Measurements from ENCODE around the gene TRIM45.

Gene TRIM45

DNA sequence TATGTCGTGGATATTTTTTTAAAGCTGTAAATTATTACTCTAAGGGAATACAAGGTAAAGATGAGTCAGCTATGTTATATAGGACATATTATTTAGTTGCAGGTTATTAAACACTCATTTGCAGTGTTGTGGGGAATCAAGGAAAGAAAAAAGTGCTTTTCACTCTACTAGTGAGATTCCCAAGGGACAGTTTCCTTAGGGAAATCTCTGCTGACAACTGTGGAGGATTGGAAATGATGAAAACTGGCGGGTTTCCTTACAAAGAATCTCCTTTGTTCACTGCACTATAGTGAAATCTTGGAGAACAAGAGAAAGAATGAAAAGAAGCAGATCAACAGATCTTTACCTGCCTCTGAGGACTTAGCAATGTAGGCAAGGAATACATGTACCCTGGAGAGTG lies 24.5 kb upstream of the TRIM45 start:
- H3K4me2 ChIP-seq (ENCODE audit: low read length), result no peak overlapping the region
- no peaks in the 10 kb centered on the region for H3K4me1 ChIP-seq (ENCODE audit: low read length)
- no peaks in the 10 kb centered on the region for H3K36me3 ChIP-seq (replicated peaks; ENCODE audit: low read depth, low read length)
- H3K79me2 ChIP-seq (ENCODE audit: low read length), result no peaks in the 10 kb centered on the region
- peaks cover 9% of the 10 kb centered on the region; the same call in 1 of the 2 replicates for H3K27me3 ChIP-seq (ENCODE audit: low read depth, low read length)
- H3K4me3 ChIP-seq (ENCODE audit: low read length), result no peak overlapping the region
- H3K9me3 ChIP-seq (ENCODE audit: insufficient read depth, low read length), result no peaks in the 10 kb centered on the region
- H3K27ac ChIP-seq (ENCODE audit: low read length), result no peak overlapping the region
- TF ChIP-seq, protein P1, sequence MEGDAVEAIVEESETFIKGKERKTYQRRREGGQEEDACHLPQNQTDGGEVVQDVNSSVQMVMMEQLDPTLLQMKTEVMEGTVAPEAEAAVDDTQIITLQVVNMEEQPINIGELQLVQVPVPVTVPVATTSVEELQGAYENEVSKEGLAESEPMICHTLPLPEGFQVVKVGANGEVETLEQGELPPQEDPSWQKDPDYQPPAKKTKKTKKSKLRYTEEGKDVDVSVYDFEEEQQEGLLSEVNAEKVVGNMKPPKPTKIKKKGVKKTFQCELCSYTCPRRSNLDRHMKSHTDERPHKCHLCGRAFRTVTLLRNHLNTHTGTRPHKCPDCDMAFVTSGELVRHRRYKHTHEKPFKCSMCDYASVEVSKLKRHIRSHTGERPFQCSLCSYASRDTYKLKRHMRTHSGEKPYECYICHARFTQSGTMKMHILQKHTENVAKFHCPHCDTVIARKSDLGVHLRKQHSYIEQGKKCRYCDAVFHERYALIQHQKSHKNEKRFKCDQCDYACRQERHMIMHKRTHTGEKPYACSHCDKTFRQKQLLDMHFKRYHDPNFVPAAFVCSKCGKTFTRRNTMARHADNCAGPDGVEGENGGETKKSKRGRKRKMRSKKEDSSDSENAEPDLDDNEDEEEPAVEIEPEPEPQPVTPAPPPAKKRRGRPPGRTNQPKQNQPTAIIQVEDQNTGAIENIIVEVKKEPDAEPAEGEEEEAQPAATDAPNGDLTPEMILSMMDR (IDR thresholded peaks at IDR 0.05; ENCODE audit: low read depth, low read length), result no peak
- no peak for TF ChIP-seq EZH2phosphoT487 (IDR thresholded peaks at IDR 0.05; ENCODE audit: low read depth)
- no peaks in the 10 kb centered on the region for H4K20me1 ChIP-seq (ENCODE audit: insufficient read depth, low read length)
- H3K9ac ChIP-seq (ENCODE audit: low read length), result no peak overlapping the region
- H2AFZ ChIP-seq (ENCODE audit: low read depth, low read length), result no peak overlapping the region

DNA sequence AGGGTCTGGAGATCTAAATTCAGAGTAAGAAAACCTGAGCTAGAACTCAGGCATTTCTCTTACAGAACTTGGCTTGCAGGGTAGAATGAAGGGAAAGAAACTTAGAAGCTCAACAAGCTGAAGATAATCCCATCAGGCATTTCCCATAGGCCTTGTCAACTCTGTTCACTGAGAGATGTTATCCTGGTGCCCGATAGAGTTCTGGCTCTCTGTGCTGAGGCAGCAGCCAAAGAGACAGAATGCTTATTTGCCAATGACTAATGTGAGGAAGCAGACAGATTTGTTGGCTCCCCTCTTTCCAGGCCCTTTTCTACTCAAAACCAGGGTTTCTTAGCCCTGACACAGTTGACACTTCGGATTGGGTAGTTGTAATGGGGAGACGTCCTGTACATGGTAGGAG lies 22.3 kb upstream of the TRIM45 start:
- Histone ChIP-seq H3K9me3 (ENCODE audit: insufficient read depth, low read length) (no peaks in the 10 kb centered on the region), H3K27me3 (ENCODE audit: low read depth, low read length) (peaks cover 9% of the 10 kb centered on the region; the same call in 1 of the 2 replicates), H3K4me2 (ENCODE audit: low read length) (no peak overlapping the region)

DNA sequence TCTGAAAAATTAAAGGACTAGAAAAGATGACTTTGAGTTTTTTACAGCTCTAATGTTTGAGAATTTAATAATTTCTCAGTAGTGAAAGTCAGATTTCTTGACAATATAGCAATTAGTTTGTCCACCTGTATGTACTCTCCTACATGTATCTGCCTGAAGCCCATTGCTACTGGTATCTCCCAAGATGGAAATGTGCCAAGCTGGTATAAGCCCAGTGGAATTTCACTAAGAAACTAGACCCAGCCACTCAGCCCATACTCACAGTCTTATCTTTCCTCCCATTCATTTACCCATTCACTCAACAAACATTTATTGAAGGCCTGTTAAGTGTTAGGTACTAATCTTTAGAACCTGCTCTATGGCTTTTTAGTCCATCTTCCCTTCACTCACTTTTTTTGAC lies 21.6 kb upstream of the TRIM45 start:
- Histone ChIP-seq H3K4me2 (ENCODE audit: low read length) (no peak overlapping the region), H3K36me3 (replicated peaks; ENCODE audit: low read depth, low read length) (no peaks in the 10 kb centered on the region), H3K4me3 (ENCODE audit: low read length) (no peak overlapping the region), H3K4me1 (ENCODE audit: low read length) (no peaks in the 10 kb centered on the region), H3K9ac (ENCODE audit: low read length) (no peak overlapping the region), H2AFZ (ENCODE audit: low read depth, low read length) (no peak overlapping the region), H3K79me2 (ENCODE audit: low read length) (no peaks in the 10 kb centered on the region), H4K20me1 (ENCODE audit: insufficient read depth, low read length) (no peaks in the 10 kb centered on the region), H3K27ac (ENCODE audit: low read length) (no peak overlapping the region), H3K9me3 (ENCODE audit: insufficient read depth, low read length) (no peaks in the 10 kb centered on the region), H3K27me3 (ENCODE audit: low read depth, low read length) (peaks cover 4% of the 10 kb centered on the region; the same call in 1 of the 2 replicates)
- no peak for TF ChIP-seq EZH2phosphoT487 (IDR thresholded peaks at IDR 0.05; ENCODE audit: low read depth)
- TF ChIP-seq, protein P1 (IDR thresholded peaks at IDR 0.05; ENCODE audit: low read depth, low read length), result no peak

More for the DNA sequence above, 22.3 kb upstream of the TRIM45 start:
- Histone ChIP-seq H3K9ac (ENCODE audit: low read length) (no peak overlapping the region), H3K36me3 (replicated peaks; ENCODE audit: low read depth, low read length) (no peaks in the 10 kb centered on the region), H2AFZ (ENCODE audit: low read depth, low read length) (no peak overlapping the region), H3K4me3 (ENCODE audit: low read length) (no peak overlapping the region), H4K20me1 (ENCODE audit: insufficient read depth, low read length) (no peaks in the 10 kb centered on the region), H3K27ac (ENCODE audit: low read length) (no peak overlapping the region), H3K4me1 (ENCODE audit: low read length) (no peaks in the 10 kb centered on the region), H3K79me2 (ENCODE audit: low read length) (no peaks in the 10 kb centered on the region)
- TF ChIP-seq, protein P1 (IDR thresholded peaks at IDR 0.05; ENCODE audit: low read depth, low read length), result no peak
- no peak for TF ChIP-seq EZH2phosphoT487 (IDR thresholded peaks at IDR 0.05; ENCODE audit: low read depth)

DNA sequence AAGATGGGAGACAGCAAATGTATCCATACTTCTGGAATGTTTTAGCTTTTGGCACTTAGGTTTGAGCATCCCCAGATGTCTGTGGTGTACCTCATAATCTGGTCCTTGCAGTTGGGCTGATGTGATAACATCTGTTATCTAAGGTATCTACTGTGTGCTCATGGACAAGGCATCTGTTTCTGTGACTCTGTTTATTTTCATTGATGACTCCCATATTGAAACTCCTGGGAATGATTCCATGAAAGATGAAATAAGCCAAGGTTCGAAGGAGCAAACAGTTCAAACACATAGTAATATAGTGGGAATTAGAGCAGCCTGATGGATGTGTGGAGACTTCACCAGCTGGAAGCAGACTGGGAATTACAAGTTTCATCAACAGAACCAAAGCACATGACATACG lies 20.7 kb upstream of the TRIM45 start:
- Histone ChIP-seq H3K79me2 (ENCODE audit: low read length) (no peaks in the 10 kb centered on the region), H3K27me3 (ENCODE audit: low read depth, low read length) (no peaks in the 10 kb centered on the region; the same call in 1 of the 2 replicates), H2AFZ (ENCODE audit: low read depth, low read length) (no peak overlapping the region), H3K4me1 (ENCODE audit: low read length) (no peaks in the 10 kb centered on the region), H3K36me3 (replicated peaks; ENCODE audit: low read depth, low read length) (no peaks in the 10 kb centered on the region), H3K9me3 (ENCODE audit: insufficient read depth, low read length) (no peaks in the 10 kb centered on the region), H4K20me1 (ENCODE audit: insufficient read depth, low read length) (no peaks in the 10 kb centered on the region), H3K4me2 (ENCODE audit: low read length) (no peak overlapping the region), H3K9ac (ENCODE audit: low read length) (no peak overlapping the region), H3K27ac (ENCODE audit: low read length) (no peak overlapping the region), H3K4me3 (ENCODE audit: low read length) (no peak overlapping the region)
- TF ChIP-seq, protein P1 (IDR thresholded peaks at IDR 0.05; ENCODE audit: low read depth, low read length), result no peak
- TF ChIP-seq EZH2phosphoT487 (IDR thresholded peaks at IDR 0.05; ENCODE audit: low read depth), result no peak

Data from OCI-LY3 (cell line).